ENCODE measurements around the gene LGI2. TPM values are rescaled to one million over a fixed set of nuclear protein-coding genes. Genes with fewer than 3 reads are reported as not detected.

LGI2 gene
- total and polyA plus RNA-seq, 2 of the 8 experiments (the other 6 are each of a cell fraction or from before 2014, with no cell fraction given) = 2.3 to 4.0 TPM

DNA sequence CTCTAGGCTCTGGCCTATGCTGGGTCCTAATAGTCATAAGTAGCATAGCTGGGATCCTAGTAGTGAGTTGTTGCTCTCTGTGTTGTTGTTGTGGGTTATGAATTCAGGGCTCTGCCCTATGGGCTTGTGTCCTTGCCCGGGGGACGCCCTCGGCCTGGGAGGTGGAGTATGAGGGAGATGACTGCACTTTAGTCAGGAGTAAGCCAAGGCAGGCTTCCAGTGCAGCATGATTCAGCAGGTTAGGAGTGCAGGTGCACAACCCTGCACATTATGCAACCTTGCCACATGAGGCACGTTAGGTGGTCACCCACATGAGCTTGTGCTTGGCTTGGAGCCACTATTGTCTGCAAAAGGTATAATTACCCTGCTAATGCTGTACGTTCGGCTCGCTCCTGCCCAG is 59.6 kb downstream of the LGI2 start:
- no peaks in the 10 kb centered on the region for H3K27me3 ChIP-seq (replicated peaks in 1 of 4; ENCODE audit: control insufficient read depth in 3 of 4, extremely low read depth in 1 of 4, insufficient read depth in 3 of 4, low read length in 3 of 4)
- FAIRE-seq (no peak), DNase-seq (ENCODE audit: low read depth in 1 of 2, low spot score in 2 of 2) (no peak)
- H3K79me2 ChIP-seq (ENCODE audit: control insufficient read depth in 1 of 2, insufficient read depth in 2 of 2, low read length in 2 of 2) = no peaks in the 10 kb centered on the region
- H3K23ac ChIP-seq (ENCODE audit: insufficient read length) = no peak overlapping the region
- no peak overlapping the region for H3K56ac ChIP-seq (replicated peaks; ENCODE audit: insufficient read length, low read depth, low read length)
- H3K4ac ChIP-seq (replicated peaks; ENCODE audit: insufficient read length, low read depth, low read length) = peak overlapping the region; percentile 64
- H3K18ac ChIP-seq (ENCODE audit: extremely low read depth, low read length) = no peak overlapping the region
- no peaks in the 10 kb centered on the region; the same call in 1 of the 2 replicates for H3K79me1 ChIP-seq (ENCODE audit: low read depth, low read length)
- no peak overlapping the region for H3K9ac ChIP-seq (replicated peaks in 1 of 4; ENCODE audit: extremely low read depth in 1 of 4, low read depth in 3 of 4, low read length in 3 of 4)
- peak overlapping the region; percentile 34; the same call in 1 of the 2 replicates for H2BK20ac ChIP-seq (ENCODE audit: low read length)
- ChIA-PET POLR2A (ENCODE audit: partially characterized antibody) (no interaction called here), CTCF (ENCODE audit: partially characterized antibody) (interaction anchor here (1.3 kb wide), 1 partner anchor 10 kb away, joined by 10 read pairs; no protein-coding TSS in a partner anchor)
- H2BK15ac ChIP-seq (ENCODE audit: low read length) = no peak overlapping the region
- no peak overlapping the region for H2BK120ac ChIP-seq (replicated peaks; ENCODE audit: low read depth, low read length)
- H3K9me3 ChIP-seq (ENCODE audit: insufficient read depth in 2 of 2, low read depth in 1 of 2, low read length in 1 of 2) = peaks cover 7 to 10% of the 10 kb centered on the region in 2 experiments
- TF ChIP-seq ZNF274 (IDR thresholded peaks at IDR 0.05; ENCODE audit: borderline replicate concordance, extremely low read depth, low read length) (no peak), PHF8 (conservative IDR thresholded peaks at IDR 0.05; ENCODE audit: low read depth, low read length) (no peak), TCF12 (IDR thresholded peaks at IDR 0.05; ENCODE audit: low read depth, low read length) (no peak), ASH2L (IDR thresholded peaks at IDR 0.05; ENCODE audit: low read length) (no peak), SP4 (IDR thresholded peaks at IDR 0.05; ENCODE audit: low read length) (no peak), SIN3A (conservative IDR thresholded peaks at IDR 0.05 in 1 of 2, IDR thresholded peaks at IDR 0.05 in 1 of 2; ENCODE audit: low read depth in 1 of 2, low read length in 2 of 2) (no peak), EZH2 (IDR thresholded peaks at IDR 0.05; ENCODE audit: low read depth, low read length, severe bottlenecking) (no peak), JUN (IDR thresholded peaks at IDR 0.05; ENCODE audit: low read depth, low read length) (no peak), BCL11A (IDR thresholded peaks at IDR 0.05; ENCODE audit: low read depth in 2 of 2, low read length in 2 of 2) (no peak), SP2 (IDR thresholded peaks at IDR 0.05; ENCODE audit: low read length) (no peak), NRF1 (IDR thresholded peaks at IDR 0.05; ENCODE audit: low read depth, low read length) (no peak), CTBP2 (IDR thresholded peaks at IDR 0.05; ENCODE audit: borderline replicate concordance, insufficient read depth, insufficient read length, low read length) (no peak)
- no peak overlapping the region for H2AFZ ChIP-seq (ENCODE audit: low read length)
- H4K20me1 ChIP-seq (replicated peaks in 1 of 2; ENCODE audit: control insufficient read depth in 1 of 2, insufficient read depth in 2 of 2, low read length in 2 of 2) = no peaks in the 10 kb centered on the region
- no peak overlapping the region for H2BK5ac ChIP-seq (ENCODE audit: low read depth, low read length)
- H3K4me1 ChIP-seq (replicated peaks in 1 of 4; ENCODE audit: control insufficient read depth in 3 of 4, insufficient read depth in 4 of 4, low read length in 3 of 4) = peaks cover 0 to 2% (median 0%) of the 10 kb centered on the region in 4 experiments; a peak in 1 of 7 replicates
- H3K4me3 ChIP-seq (ENCODE audit: extremely low read depth in 1 of 4, insufficient read depth in 2 of 4, low read depth in 3 of 4, low read length in 4 of 4) = no peak overlapping the region
- H4K91ac ChIP-seq (replicated peaks; ENCODE audit: insufficient read length, low read length) = no peak overlapping the region
- H3K27ac ChIP-seq (ENCODE audit: low read depth, low read length) = no peak overlapping the region
- no peak overlapping the region for H2BK12ac ChIP-seq (ENCODE audit: low read depth, low read length)
- no peak overlapping the region for H3K4me2 ChIP-seq (ENCODE audit: insufficient read depth in 1 of 2, low read depth in 2 of 2, low read length in 2 of 2)
- H3K36me3 ChIP-seq (ENCODE audit: control insufficient read depth in 2 of 4, insufficient read depth in 4 of 4, low read length in 3 of 4) = 0 out of 8 replicates have a peak, but pooled peaks cover 0 to under 1% (median 0%) of the 10 kb centered on the region in 4 experiments
- WGBS, 2 experiments (ENCODE audit: extremely low coverage in 1 of 2, insufficient coverage in 1 of 2, insufficient read length in 1 of 2, insufficient replicate concordance in 2 of 2, low coverage in 1 of 2, low lambda C conversion rate in 2 of 2, missing lambda C conversion rate in 1 of 2) = 88% methylated on average over 7 of the region's 7 CpGs; no CpG with 5 or more reads in 1 of the 2 experiments
- H2AK5ac ChIP-seq (ENCODE audit: low read depth, low read length) = no peak overlapping the region
- no peaks in the 10 kb centered on the region; the same call in 1 of the 2 replicates for H3K23me2 ChIP-seq (ENCODE audit: low read depth, low read length)
- H4K5ac ChIP-seq (ENCODE audit: insufficient read length, low read depth, low read length) = no peak overlapping the region
- no peak overlapping the region for H4K8ac ChIP-seq (ENCODE audit: extremely low read depth, insufficient read depth, low read length)
- no peak overlapping the region for H3K14ac ChIP-seq (ENCODE audit: insufficient read length)

Data from H1 (cell line).